ENCODE measurements around the gene EXO1. TPM values are rescaled to one million over a fixed set of nuclear protein-coding genes. Genes with fewer than 3 reads are reported as not detected.
"Not testable (repeated sequence)": the region's sequence is repeated elsewhere in the genome, so short reads cannot be mapped to it uniquely, and the experiment has no call there.

EXO1 gene
- total RNA-seq, 6 donors from 2014 or later = 0.59 to 4.3 (median 1.8) TPM; not detected in 1

- ATAC-seq (ENCODE audit: low FRiP score in 2 of 2) = no peak
- Histone ChIP-seq H3K27me3 (no peaks in the 10 kb centered on the region), H3K4me3 (no peak overlapping the region), H3K36me3 (no peaks in the 10 kb centered on the region), H3K4me1 (no peaks in the 10 kb centered on the region), H3K27ac (no peak overlapping the region), H3K9me3 (no peaks in the 10 kb centered on the region)
- TF ChIP-seq POLR2A (IDR thresholded peaks at IDR 0.05) (no peak), CTCF (IDR thresholded peaks at IDR 0.05) (no peak), POLR2AphosphoS5 (IDR thresholded peaks at IDR 0.05) (no peak), EP300 (IDR thresholded peaks at IDR 0.05) (no peak)
- no peak for DNase-seq
These were observed 22.4 kb upstream of the EXO1 start for GRCh38 chr1:241825581-241825980.

DNA sequence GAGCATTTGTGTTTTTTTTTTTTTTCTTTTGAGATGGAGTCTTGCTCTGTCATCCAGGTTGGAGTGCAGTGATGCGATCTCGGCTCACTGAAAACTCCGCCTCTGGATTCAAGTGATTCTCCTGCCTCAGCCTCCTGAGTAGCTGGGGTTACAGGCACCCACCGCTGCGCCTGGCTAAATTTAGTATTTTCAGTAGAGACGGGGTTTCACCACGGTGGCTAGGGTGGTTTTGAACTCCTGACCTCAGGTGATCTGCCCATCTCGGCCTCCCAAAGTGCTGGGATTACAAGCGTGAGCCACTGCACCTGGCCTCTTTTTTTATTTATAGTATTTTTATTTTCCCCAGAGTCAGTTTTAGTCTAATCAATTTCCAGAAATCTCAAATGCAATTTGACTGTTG is 21.4 kb upstream of the EXO1 start:
- not testable (repeated sequence) for H3K27ac ChIP-seq; H3K27me3 ChIP-seq; H3K36me3 ChIP-seq; DNase-seq; ATAC-seq (ENCODE audit: low FRiP score in 2 of 2); H3K4me1 ChIP-seq; H3K9me3 ChIP-seq; H3K4me3 ChIP-seq
- WGBS, 2 donors = 82 to 87% methylated on average over 9 of the region's 9 CpGs

DNA sequence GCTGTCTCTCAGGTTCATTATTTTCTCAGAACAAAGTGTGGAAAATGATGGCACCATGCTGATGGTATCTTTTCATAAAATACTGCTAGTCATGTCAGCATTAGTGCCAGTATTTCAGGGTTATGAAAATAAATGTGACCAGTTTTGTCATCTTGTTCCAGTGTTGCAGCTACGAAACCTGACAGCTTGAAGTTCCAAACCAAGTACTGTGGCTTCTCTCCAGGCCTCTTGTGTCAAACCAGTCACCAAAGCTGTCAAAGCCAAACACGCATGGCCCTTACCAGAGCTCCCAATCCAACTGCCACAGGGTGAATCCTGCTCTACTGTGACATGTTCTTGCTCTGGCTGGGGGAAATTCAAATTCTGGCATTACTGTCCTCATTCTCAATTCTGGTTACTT is 20.7 kb upstream of the EXO1 start:
- H3K27ac ChIP-seq = no peak overlapping the region
- DNase-seq = no peak
- H3K9me3 ChIP-seq = no peaks in the 10 kb centered on the region
- no peaks in the 10 kb centered on the region for H3K36me3 ChIP-seq
- H3K27me3 ChIP-seq = no peaks in the 10 kb centered on the region
- H3K4me1 ChIP-seq = no peaks in the 10 kb centered on the region
- no peak for ATAC-seq (ENCODE audit: low FRiP score in 2 of 2)
- TF ChIP-seq EP300 (IDR thresholded peaks at IDR 0.05) (no peak), POLR2A (IDR thresholded peaks at IDR 0.05) (no peak), POLR2AphosphoS5 (IDR thresholded peaks at IDR 0.05) (no peak), CTCF (IDR thresholded peaks at IDR 0.05) (no peak)
- WGBS, 2 donors = 79 to 95% methylated on average over 2 of the region's 2 CpGs
- no peak overlapping the region for H3K4me3 ChIP-seq

DNA sequence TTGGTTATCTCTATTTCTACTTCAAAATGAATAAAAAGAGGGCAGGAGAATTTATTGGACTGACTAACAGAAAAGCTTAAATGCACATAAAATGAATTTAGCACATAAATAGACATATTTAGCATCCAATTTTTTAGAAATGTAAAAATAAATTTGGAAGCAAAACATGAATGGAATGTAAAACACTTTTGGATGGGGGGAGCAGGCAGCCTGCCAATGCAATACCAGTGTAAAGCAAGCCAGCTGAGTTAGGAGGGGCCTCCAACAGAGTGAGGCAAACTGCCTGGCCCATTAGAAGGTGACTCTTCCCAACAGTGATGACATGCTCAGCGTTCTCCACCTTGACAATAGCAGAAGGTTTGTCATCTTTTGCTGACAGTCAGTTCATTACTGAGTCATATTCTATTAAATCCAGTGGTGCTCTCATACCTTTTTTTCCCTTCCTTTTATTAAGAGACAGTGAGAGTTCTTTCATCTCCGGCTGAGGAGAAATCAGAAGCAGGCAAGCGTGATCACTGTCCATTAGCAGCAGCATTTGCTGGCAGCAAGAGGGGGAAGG is 19.5 kb upstream of the EXO1 start:
- WGBS, 2 donors = 49 to 67% methylated on average over 3 of the region's 3 CpGs
- TF ChIP-seq CTCF (IDR thresholded peaks at IDR 0.05) (no peak), POLR2A (IDR thresholded peaks at IDR 0.05) (no peak), POLR2AphosphoS5 (IDR thresholded peaks at IDR 0.05) (no peak), EP300 (IDR thresholded peaks at IDR 0.05) (no peak)
- H3K27ac ChIP-seq = no peak overlapping the region
- H3K4me1 ChIP-seq = no peaks in the 10 kb centered on the region
- H3K4me3 ChIP-seq = no peak overlapping the region
- no peaks in the 10 kb centered on the region for H3K36me3 ChIP-seq
- no peaks in the 10 kb centered on the region for H3K9me3 ChIP-seq
- no peaks in the 10 kb centered on the region for H3K27me3 ChIP-seq
- ATAC-seq (ENCODE audit: low FRiP score in 2 of 2) (no peak), DNase-seq (no peak)

GRCh38 chr1:241829468-241829867 is 18.5 kb upstream of the EXO1 start:
- Histone ChIP-seq H3K27me3 (no peaks in the 10 kb centered on the region), H3K4me1 (no peaks in the 10 kb centered on the region), H3K9me3 (no peaks in the 10 kb centered on the region), H3K36me3 (no peaks in the 10 kb centered on the region), H3K4me3 (no peak overlapping the region), H3K27ac (no peak overlapping the region)
- DNase-seq (no peak), ATAC-seq (ENCODE audit: low FRiP score in 2 of 2) (no peak)
- TF ChIP-seq EP300 (IDR thresholded peaks at IDR 0.05) (no peak), POLR2AphosphoS5 (IDR thresholded peaks at IDR 0.05) (no peak), POLR2A (IDR thresholded peaks at IDR 0.05) (no peak), CTCF (IDR thresholded peaks at IDR 0.05) (no peak)

All from upper lobe of left lung (tissue), 6 donors.